Glutamatergic neuron (in vitro differentiated cells): Measurements from ENCODE around the gene TMEM253. TPM values are rescaled to one million over a fixed set of nuclear protein-coding genes. Genes with fewer than 3 reads are reported as not detected.
A peak's percentile ranks its signal among the peaks of the same experiment; 100 is the strongest.

ENCODE experiments used
- DNase-seq: peaks from one replicate; pipeline ENCODE4 v3.0.0; 2022
- H3K27ac Mint-ChIP-seq: one replicate; pipeline ENCODE4 v1.8.0; 2020; ENCODE audit warnings: mild to moderate bottlenecking, mixed read lengths, inconsistent platforms; ENCODE audit not compliant: unreplicated experiment
- H3K27me3 Mint-ChIP-seq: one replicate; pipeline ENCODE4 v1.8.0; 2020; ENCODE audit warnings: mild to moderate bottlenecking, moderate library complexity, mixed read lengths, inconsistent platforms; ENCODE audit not compliant: unreplicated experiment
- H3K36me3 Mint-ChIP-seq: one replicate; pipeline ENCODE4 v1.8.0; 2020; ENCODE audit warnings: mild to moderate bottlenecking, mixed read lengths, inconsistent platforms; ENCODE audit not compliant: unreplicated experiment
- H3K4me1 Mint-ChIP-seq: one replicate; pipeline ENCODE4 v1.8.0; 2020; ENCODE audit warnings: mild to moderate bottlenecking, low read depth, mixed read lengths, inconsistent platforms; ENCODE audit not compliant: unreplicated experiment
- H3K4me3 Mint-ChIP-seq: one replicate; pipeline ENCODE4 v1.8.0; 2020; ENCODE audit warnings: mild to moderate bottlenecking, mixed read lengths, inconsistent platforms; ENCODE audit not compliant: unreplicated experiment
- H3K9me3 Mint-ChIP-seq: one replicate; pipeline ENCODE4 v1.8.0; 2020; ENCODE audit warnings: mild to moderate bottlenecking, moderate library complexity, mixed read lengths, inconsistent platforms; ENCODE audit not compliant: unreplicated experiment
- total RNA-seq: library from RNA; stranded (reverse); fragmentation: NEBNext Ultra II Directional; extraction: Animal tissue kit (Norgen Biotek cat#: 25700); gene quantifications from one replicate; pipeline ENCODE4 v1.2.1, GENCODE V29; 2021; ENCODE audit not compliant: unreplicated experiment
- TF ChIP-seq, protein P1 (sequence below): fragments of 200-600 bp; sonication (generic); IDR thresholded peaks from one replicate; pipeline ENCODE4 v1.5.0; 2021; ENCODE audit not compliant: partially characterized antibody, unreplicated experiment

The TMEM253 gene
- total RNA-seq, 1 donor from 2014 or later = 0.64 TPM

- H3K27me3 Mint-ChIP-seq = peaks cover 14% of the 10 kb centered on the region
- H3K9me3 Mint-ChIP-seq = peaks cover 11% of the 10 kb centered on the region
- no peaks in the 10 kb centered on the region for H3K36me3 Mint-ChIP-seq
- TF ChIP-seq, protein P1, sequence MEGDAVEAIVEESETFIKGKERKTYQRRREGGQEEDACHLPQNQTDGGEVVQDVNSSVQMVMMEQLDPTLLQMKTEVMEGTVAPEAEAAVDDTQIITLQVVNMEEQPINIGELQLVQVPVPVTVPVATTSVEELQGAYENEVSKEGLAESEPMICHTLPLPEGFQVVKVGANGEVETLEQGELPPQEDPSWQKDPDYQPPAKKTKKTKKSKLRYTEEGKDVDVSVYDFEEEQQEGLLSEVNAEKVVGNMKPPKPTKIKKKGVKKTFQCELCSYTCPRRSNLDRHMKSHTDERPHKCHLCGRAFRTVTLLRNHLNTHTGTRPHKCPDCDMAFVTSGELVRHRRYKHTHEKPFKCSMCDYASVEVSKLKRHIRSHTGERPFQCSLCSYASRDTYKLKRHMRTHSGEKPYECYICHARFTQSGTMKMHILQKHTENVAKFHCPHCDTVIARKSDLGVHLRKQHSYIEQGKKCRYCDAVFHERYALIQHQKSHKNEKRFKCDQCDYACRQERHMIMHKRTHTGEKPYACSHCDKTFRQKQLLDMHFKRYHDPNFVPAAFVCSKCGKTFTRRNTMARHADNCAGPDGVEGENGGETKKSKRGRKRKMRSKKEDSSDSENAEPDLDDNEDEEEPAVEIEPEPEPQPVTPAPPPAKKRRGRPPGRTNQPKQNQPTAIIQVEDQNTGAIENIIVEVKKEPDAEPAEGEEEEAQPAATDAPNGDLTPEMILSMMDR = no peak
- H3K4me1 Mint-ChIP-seq = peaks cover 9% of the 10 kb centered on the region
- no peak for DNase-seq
- no peak overlapping the region for H3K27ac Mint-ChIP-seq
- no peak overlapping the region for H3K4me3 Mint-ChIP-seq
Measured at GRCh38 chr14:21066882-21067502, 33.9 kb upstream of the TMEM253 start.

- H3K4me3 Mint-ChIP-seq = peak overlapping the region; percentile 90
- peak; percentile 70 for DNase-seq
- H3K4me1 Mint-ChIP-seq = peaks cover 18% of the 10 kb centered on the region
- no peak overlapping the region for H3K27ac Mint-ChIP-seq
- TF ChIP-seq, protein P1 = peak; percentile 49
- H3K9me3 Mint-ChIP-seq = peaks cover 15% of the 10 kb centered on the region
- H3K27me3 Mint-ChIP-seq = peaks cover 24% of the 10 kb centered on the region
- H3K36me3 Mint-ChIP-seq = peaks cover 6% of the 10 kb centered on the region
Measured at GRCh38 chr14:21068521-21069387, 32.1 kb upstream of the TMEM253 start.

DNA sequence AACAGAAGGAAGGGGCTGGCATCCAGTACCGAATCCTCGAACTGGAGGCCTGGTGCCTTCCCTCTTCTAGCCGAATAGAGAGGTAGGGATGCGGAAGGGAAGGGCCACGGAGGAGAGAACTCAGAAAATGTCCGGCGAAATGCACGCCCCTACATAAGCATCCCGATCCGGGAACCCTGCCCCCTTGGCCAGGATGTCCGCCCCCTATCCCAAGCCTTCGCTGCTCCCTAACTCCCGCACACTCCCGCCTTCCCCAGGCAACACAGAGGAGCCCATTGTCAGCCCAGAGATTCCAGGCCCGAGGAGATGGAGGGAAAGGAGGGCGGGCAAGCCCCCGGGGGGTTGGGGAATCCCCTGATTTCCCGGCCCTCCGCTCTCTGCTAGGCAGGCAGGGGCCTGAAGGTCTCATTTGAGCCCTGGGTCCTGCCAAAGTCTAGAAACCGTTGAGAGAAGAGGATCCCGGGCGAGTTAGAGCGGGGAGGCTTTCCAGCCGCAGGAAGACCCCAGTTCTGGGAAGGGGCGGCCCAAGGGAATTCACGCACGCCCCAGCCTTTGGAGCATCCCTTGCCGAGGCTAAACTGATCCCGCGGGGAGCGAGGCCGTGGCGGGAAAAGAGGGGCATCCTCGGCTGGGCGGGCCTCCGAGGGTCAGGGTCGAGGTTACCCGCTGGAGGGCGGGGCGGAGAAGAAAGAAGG, 31.3 kb upstream of the TMEM253 start:
- Mint-ChIP-seq H3K4me3 (peak overlapping the region; percentile 90), H3K4me1 (peaks cover 18% of the 10 kb centered on the region), H3K36me3 (peaks cover 6% of the 10 kb centered on the region), H3K27me3 (peaks cover 24% of the 10 kb centered on the region), H3K27ac (peak overlapping the region; percentile 81), H3K9me3 (peaks cover 15% of the 10 kb centered on the region)
- DNase-seq = peak; percentile 42
- TF ChIP-seq, protein P1 = no peak

GRCh38 chr14:21070083-21070609, 30.7 kb upstream of the TMEM253 start, which contains the start of gene ARHGEF40:
TSS of gene ARHGEF40 (plus strand) at chr14:21070304. CDS start at chr14:21070397, 93 bp downstream.
- peak; percentile 68 for DNase-seq
- H3K27me3 Mint-ChIP-seq = peaks cover 24% of the 10 kb centered on the region
- peaks cover 6% of the 10 kb centered on the region for H3K36me3 Mint-ChIP-seq
- peaks cover 18% of the 10 kb centered on the region for H3K4me1 Mint-ChIP-seq
- H3K4me3 Mint-ChIP-seq = peak within 1 kb of the TSS; percentile 93
- peak within 1 kb of the TSS; percentile 87 for H3K27ac Mint-ChIP-seq
- TF ChIP-seq, protein P1 = no peak
- H3K9me3 Mint-ChIP-seq = peaks cover 15% of the 10 kb centered on the region
